Immature natural killer cell (primary cell): ENCODE results near the gene SLC22A3. TPM values are rescaled to one million over a fixed set of nuclear protein-coding genes. Genes with fewer than 3 reads are reported as not detected.
"Not testable (repeated sequence)": the region's sequence is repeated elsewhere in the genome, so short reads cannot be mapped to it uniquely, and the experiment has no call there.

ENCODE experiments used
- DNase-seq, 3 donors: peaks; one replicate each; pipeline ENCODE4 v3.0.0; 2022; ENCODE audit warnings: mixed read lengths in 1 of 3
- H3K27ac Mint-ChIP-seq, 6 donors: one replicate each; pipeline ENCODE4 v1.8.0; 2020; ENCODE audit warnings: mixed read lengths in 6 of 6, mild to moderate bottlenecking in 5 of 6, inconsistent platforms in 4 of 6, moderate library complexity in 3 of 6
- H3K27me3 Mint-ChIP-seq, 3 donors: one replicate each; pipeline ENCODE4 v1.8.0; 2020 to 2021; ENCODE audit warnings: low read depth in 3 of 3, mild to moderate bottlenecking in 3 of 3, mixed read lengths in 3 of 3, moderate library complexity in 3 of 3, inconsistent platforms in 1 of 3
- H3K36me3 Mint-ChIP-seq, 3 donors: one replicate each; pipeline ENCODE4 v1.8.0; 2020; ENCODE audit warnings: mixed read lengths in 3 of 3, inconsistent platforms in 2 of 3, mild to moderate bottlenecking in 2 of 3
- H3K4me1 Mint-ChIP-seq, 2 donors: one replicate each; pipeline ENCODE4 v1.8.0; 2020; ENCODE audit warnings: inconsistent platforms in 2 of 2, mild to moderate bottlenecking in 2 of 2, mixed read lengths in 2 of 2, moderate library complexity in 1 of 2
- H3K4me3 Mint-ChIP-seq, 5 donors: one replicate each; pipeline ENCODE4 v1.8.0; 2020; ENCODE audit warnings: mild to moderate bottlenecking in 5 of 5, mixed read lengths in 5 of 5, inconsistent platforms in 3 of 5, moderate library complexity in 3 of 5
- H3K9me3 Mint-ChIP-seq, 6 donors: one replicate each; pipeline ENCODE4 v1.8.0; 2020; ENCODE audit warnings: mild to moderate bottlenecking in 6 of 6, mixed read lengths in 6 of 6, inconsistent platforms in 4 of 6, moderate library complexity in 3 of 6
- polyA plus RNA-seq, 3 donors: library from polyadenylated mRNA; unstranded; fragments of 300-500 nt; fragmentation: Illumina TruSeq; gene quantifications; one replicate each; pipeline ENCODE4 v1.2.3, GENCODE V29; 2021

The SLC22A3 gene
- polyA plus RNA-seq, 3 donors from 2014 or later: 0.11 TPM; not detected in 2

- Mint-ChIP-seq H3K27me3 (peaks cover 2 to 4% (median 4%) of the 10 kb centered on the region in 3 donors), H3K27ac (no peak overlapping the region), H3K36me3 (peaks cover 0 to 3% (median 0%) of the 10 kb centered on the region in 3 donors), H3K4me1 (no peaks in the 10 kb centered on the region), H3K9me3 (peaks cover 0 to 1% (median 0%) of the 10 kb centered on the region in 6 donors), H3K4me3 (no peak overlapping the region)
- no peak for DNase-seq
These were observed 43.4 kb downstream of the SLC22A3 start for GRCh38 chr6:160391419-160392116.

GRCh38 chr6:160393442-160393841 lies 45.3 kb downstream of the SLC22A3 start:
- not testable (repeated sequence) for H3K9me3 Mint-ChIP-seq, H3K27ac Mint-ChIP-seq, H3K27me3 Mint-ChIP-seq, H3K36me3 Mint-ChIP-seq, H3K4me1 Mint-ChIP-seq, H3K4me3 Mint-ChIP-seq, DNase-seq

GRCh38 chr6:160393891-160394653 lies 45.9 kb downstream of the SLC22A3 start:
- H3K27ac Mint-ChIP-seq: no peak overlapping the region
- no peak overlapping the region for H3K4me3 Mint-ChIP-seq
- H3K27me3 Mint-ChIP-seq: peaks cover 2 to 4% (median 4%) of the 10 kb centered on the region in 3 donors
- peaks cover 0 to 3% (median 0%) of the 10 kb centered on the region in 3 donors for H3K36me3 Mint-ChIP-seq
- no peak for DNase-seq
- H3K4me1 Mint-ChIP-seq: peaks cover 10 to 11% of the 10 kb centered on the region in 2 donors
- H3K9me3 Mint-ChIP-seq: peaks cover 0 to 1% (median 0%) of the 10 kb centered on the region in 6 donors

- no peak overlapping the region for H3K27ac Mint-ChIP-seq
These were observed 46.5 kb downstream of the SLC22A3 start for GRCh38 chr6:160394654-160395035.

GRCh38 chr6:160395187-160395586 lies 47.0 kb downstream of the SLC22A3 start:
- H3K36me3 Mint-ChIP-seq: peaks cover 0 to 3% (median 0%) of the 10 kb centered on the region in 3 donors
- no peaks in the 10 kb centered on the region for H3K9me3 Mint-ChIP-seq
- no peak for DNase-seq
- no peak overlapping the region for H3K27ac Mint-ChIP-seq
- no peak overlapping the region for H3K4me3 Mint-ChIP-seq
- peaks cover 21 to 22% of the 10 kb centered on the region in 2 donors for H3K4me1 Mint-ChIP-seq
- peaks cover 2 to 4% (median 4%) of the 10 kb centered on the region in 3 donors for H3K27me3 Mint-ChIP-seq

More at GRCh38 chr6:160394654-160395035, 46.5 kb downstream of the SLC22A3 start:
- H3K4me3 Mint-ChIP-seq: no peak overlapping the region
- peaks cover 0 to 3% (median 0%) of the 10 kb centered on the region in 3 donors for H3K36me3 Mint-ChIP-seq
- peaks cover 2 to 4% (median 4%) of the 10 kb centered on the region in 3 donors for H3K27me3 Mint-ChIP-seq
- DNase-seq: no peak
- peaks cover 16 to 17% of the 10 kb centered on the region in 2 donors for H3K4me1 Mint-ChIP-seq
- H3K9me3 Mint-ChIP-seq: peaks cover 0 to 1% (median 0%) of the 10 kb centered on the region in 6 donors

- Mint-ChIP-seq H3K36me3 (peaks cover 0 to 5% (median 3%) of the 10 kb centered on the region in 3 donors), H3K27ac (no peak overlapping the region), H3K4me1 (peaks cover 26 to 29% of the 10 kb centered on the region in 2 donors), H3K27me3 (peaks cover 3 to 4% (median 4%) of the 10 kb centered on the region in 3 donors), H3K9me3 (peaks cover 0 to 7% (median under 1%) of the 10 kb centered on the region in 6 donors), H3K4me3 (no peak overlapping the region)
- DNase-seq: no peak
These were observed 48.1 kb downstream of the SLC22A3 start for GRCh38 chr6:160396292-160396691.

- DNase-seq: peak in 2 of 3 donors; percentile 2 to 11
- peaks cover 0 to 7% (median 2%) of the 10 kb centered on the region in 6 donors for H3K9me3 Mint-ChIP-seq
- peaks cover 26 to 29% of the 10 kb centered on the region in 2 donors for H3K4me1 Mint-ChIP-seq
- H3K27me3 Mint-ChIP-seq: peaks cover 0 to 4% (median 2%) of the 10 kb centered on the region in 3 donors
- peak overlapping the region; percentile 46 to 77 (median 69) for H3K4me3 Mint-ChIP-seq
- peak overlapping the region; percentile 31 to 79 (median 48) for H3K27ac Mint-ChIP-seq
- peaks cover 0 to 5% (median 3%) of the 10 kb centered on the region in 3 donors for H3K36me3 Mint-ChIP-seq
These were observed 50.6 kb downstream of the SLC22A3 start for GRCh38 chr6:160398674-160399271.

GRCh38 chr6:160400446-160400845 lies 52.3 kb downstream of the SLC22A3 start:
- peak overlapping the region in 5 of 6 donors; percentile 1 to 50 (median 9) for H3K27ac Mint-ChIP-seq
- peaks cover 0 to 7% (median 2%) of the 10 kb centered on the region in 6 donors for H3K9me3 Mint-ChIP-seq
- H3K36me3 Mint-ChIP-seq: peaks cover 0 to 5% (median 4%) of the 10 kb centered on the region in 3 donors
- peak in 1 of 3 donors; percentile 18 for DNase-seq
- H3K27me3 Mint-ChIP-seq: peaks cover 0 to 4% (median 2%) of the 10 kb centered on the region in 3 donors
- peaks cover 26 to 29% of the 10 kb centered on the region in 2 donors for H3K4me1 Mint-ChIP-seq
- peak overlapping the region; percentile 1 to 65 (median 36) for H3K4me3 Mint-ChIP-seq

GRCh38 chr6:160408528-160408927 lies 60.4 kb downstream of the SLC22A3 start:
- Mint-ChIP-seq H3K27me3 (peaks cover 2 to 7% (median 6%) of the 10 kb centered on the region in 3 donors), H3K36me3 (peaks cover 0 to 4% (median 0%) of the 10 kb centered on the region in 3 donors), H3K4me1 (no peaks in the 10 kb centered on the region), H3K4me3 (no peak overlapping the region), H3K9me3 (no peaks in the 10 kb centered on the region), H3K27ac (no peak overlapping the region)
- no peak for DNase-seq

GRCh38 chr6:160412993-160413392 lies 64.8 kb downstream of the SLC22A3 start:
- H3K27ac Mint-ChIP-seq: no peak overlapping the region
- no peak overlapping the region for H3K4me3 Mint-ChIP-seq
- H3K27me3 Mint-ChIP-seq: peaks cover 2 to 9% (median 7%) of the 10 kb centered on the region in 3 donors
- H3K36me3 Mint-ChIP-seq: no peaks in the 10 kb centered on the region
- no peaks in the 10 kb centered on the region for H3K4me1 Mint-ChIP-seq
- no peak for DNase-seq
- no peaks in the 10 kb centered on the region for H3K9me3 Mint-ChIP-seq

GRCh38 chr6:160417146-160417545 lies 69.0 kb downstream of the SLC22A3 start:
- H3K36me3 Mint-ChIP-seq: peaks cover 0 to 3% (median 1%) of the 10 kb centered on the region in 3 donors
- H3K4me3 Mint-ChIP-seq: no peak overlapping the region
- peak overlapping the region in 1 of 6 donors; percentile 27 for H3K27ac Mint-ChIP-seq
- no peak for DNase-seq
- no peaks in the 10 kb centered on the region for H3K4me1 Mint-ChIP-seq
- H3K27me3 Mint-ChIP-seq: peaks cover 4 to 12% (median 5%) of the 10 kb centered on the region in 3 donors
- peaks cover 0 to 7% (median 0%) of the 10 kb centered on the region in 6 donors for H3K9me3 Mint-ChIP-seq

- H3K36me3 Mint-ChIP-seq: peaks cover 0 to 5% (median 3%) of the 10 kb centered on the region in 3 donors
- no peaks in the 10 kb centered on the region for H3K4me1 Mint-ChIP-seq
- H3K9me3 Mint-ChIP-seq: peaks cover 0 to 8% (median under 1%) of the 10 kb centered on the region in 6 donors
- no peak overlapping the region for H3K4me3 Mint-ChIP-seq
- H3K27me3 Mint-ChIP-seq: peaks cover 3 to 12% (median 8%) of the 10 kb centered on the region in 3 donors
- DNase-seq: no peak
- no peak overlapping the region for H3K27ac Mint-ChIP-seq
These were observed 69.4 kb downstream of the SLC22A3 start for GRCh38 chr6:160417550-160417949.

- Mint-ChIP-seq H3K36me3 (peaks cover 0 to 5% (median 3%) of the 10 kb centered on the region in 3 donors), H3K27me3 (peaks cover under 1 to 12% (median 8%) of the 10 kb centered on the region in 3 donors), H3K4me3 (no peak overlapping the region), H3K4me1 (no peaks in the 10 kb centered on the region), H3K9me3 (peaks cover 0 to 8% (median under 1%) of the 10 kb centered on the region in 6 donors), H3K27ac (no peak overlapping the region)
- DNase-seq: no peak
These were observed 70.2 kb downstream of the SLC22A3 start for GRCh38 chr6:160418370-160418769.
